Measurements from ENCODE around the gene NRXN2. TPM values are rescaled to one million over a fixed set of nuclear protein-coding genes. Genes with fewer than 3 reads are reported as not detected.

The NRXN2 gene
- total and polyA plus RNA-seq, 2 of the 13 experiments (the other 11 are each of a cell fraction or from before 2014, with no cell fraction given), result not detected

DNA sequence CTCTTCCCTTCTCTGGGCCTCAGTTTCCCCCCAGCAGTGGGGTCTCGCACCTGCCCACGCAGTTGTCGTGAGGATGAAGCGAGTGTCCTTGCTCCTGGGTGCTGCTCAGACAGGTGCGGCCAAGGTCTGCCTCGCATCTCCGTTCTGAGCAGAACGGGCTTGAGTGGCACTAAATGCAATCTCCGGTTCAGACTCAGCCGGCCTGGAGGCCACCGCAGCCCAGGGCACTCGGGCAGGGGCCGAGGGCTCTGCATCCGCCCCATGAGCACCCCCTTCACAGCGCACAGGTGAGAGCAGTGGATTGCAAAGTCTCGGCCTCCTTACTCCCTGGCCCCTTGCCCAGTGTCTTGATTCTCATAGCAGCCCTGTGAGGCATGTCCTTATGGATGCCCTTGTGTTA, 162.1 kb downstream of the NRXN2 start:
- ChIA-PET POLR2A (no interaction called here), CTCF (ENCODE audit: low intra/inter-chr PET ratio, low total read pairs) (no interaction called here)
- Histone ChIP-seq H3K9ac (ENCODE audit: insufficient read depth, low read depth, low read length) (no peak overlapping the region), H3K27ac (ENCODE audit: extremely low read length, insufficient read depth, low read length) (no peak overlapping the region), H4K20me1 (ENCODE audit: insufficient read depth, low read length) (no peaks in the 10 kb centered on the region), H3K9me3 (ENCODE audit: low read length) (no peaks in the 10 kb centered on the region), H3K36me3 (replicated peaks in 1 of 2; ENCODE audit: control insufficient read depth in 1 of 2, insufficient read depth in 2 of 2, low read length in 2 of 2) (no peaks in the 10 kb centered on the region), H3K27me3 (ENCODE audit: control insufficient read depth in 1 of 2, insufficient read depth in 2 of 2, low read length in 2 of 2) (no peaks in the 10 kb centered on the region), H2AFZ (ENCODE audit: low read length) (no peak overlapping the region), H3K4me1 (ENCODE audit: insufficient read depth, low read length) (peaks cover 45% of the 10 kb centered on the region), H3K4me3 (replicated peaks in 1 of 3; ENCODE audit: insufficient read depth in 1 of 3, low read depth in 2 of 3, low read length in 3 of 3) (no peak overlapping the region), H3K79me2 (ENCODE audit: insufficient read depth, low read length) (no peaks in the 10 kb centered on the region), H3K4me2 (ENCODE audit: low read depth, low read length) (no peak overlapping the region)
- no peak for DNase-seq (ENCODE audit: low spot score)
- no peak for FAIRE-seq
- intact Hi-C loops (cut with micrococcal nuclease; ENCODE audit: unreplicated experiment), result no loop called here
- TF ChIP-seq, protein P1, sequence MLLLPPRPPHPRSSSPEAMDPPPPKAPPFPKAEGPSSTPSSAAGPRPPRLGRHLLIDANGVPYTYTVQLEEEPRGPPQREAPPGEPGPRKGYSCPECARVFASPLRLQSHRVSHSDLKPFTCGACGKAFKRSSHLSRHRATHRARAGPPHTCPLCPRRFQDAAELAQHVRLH (CRISPR knock-in tag; IDR thresholded peaks at IDR 0.05; ENCODE audit: borderline replicate concordance, low read depth), result no peak
- TF ChIP-seq, protein P2, sequence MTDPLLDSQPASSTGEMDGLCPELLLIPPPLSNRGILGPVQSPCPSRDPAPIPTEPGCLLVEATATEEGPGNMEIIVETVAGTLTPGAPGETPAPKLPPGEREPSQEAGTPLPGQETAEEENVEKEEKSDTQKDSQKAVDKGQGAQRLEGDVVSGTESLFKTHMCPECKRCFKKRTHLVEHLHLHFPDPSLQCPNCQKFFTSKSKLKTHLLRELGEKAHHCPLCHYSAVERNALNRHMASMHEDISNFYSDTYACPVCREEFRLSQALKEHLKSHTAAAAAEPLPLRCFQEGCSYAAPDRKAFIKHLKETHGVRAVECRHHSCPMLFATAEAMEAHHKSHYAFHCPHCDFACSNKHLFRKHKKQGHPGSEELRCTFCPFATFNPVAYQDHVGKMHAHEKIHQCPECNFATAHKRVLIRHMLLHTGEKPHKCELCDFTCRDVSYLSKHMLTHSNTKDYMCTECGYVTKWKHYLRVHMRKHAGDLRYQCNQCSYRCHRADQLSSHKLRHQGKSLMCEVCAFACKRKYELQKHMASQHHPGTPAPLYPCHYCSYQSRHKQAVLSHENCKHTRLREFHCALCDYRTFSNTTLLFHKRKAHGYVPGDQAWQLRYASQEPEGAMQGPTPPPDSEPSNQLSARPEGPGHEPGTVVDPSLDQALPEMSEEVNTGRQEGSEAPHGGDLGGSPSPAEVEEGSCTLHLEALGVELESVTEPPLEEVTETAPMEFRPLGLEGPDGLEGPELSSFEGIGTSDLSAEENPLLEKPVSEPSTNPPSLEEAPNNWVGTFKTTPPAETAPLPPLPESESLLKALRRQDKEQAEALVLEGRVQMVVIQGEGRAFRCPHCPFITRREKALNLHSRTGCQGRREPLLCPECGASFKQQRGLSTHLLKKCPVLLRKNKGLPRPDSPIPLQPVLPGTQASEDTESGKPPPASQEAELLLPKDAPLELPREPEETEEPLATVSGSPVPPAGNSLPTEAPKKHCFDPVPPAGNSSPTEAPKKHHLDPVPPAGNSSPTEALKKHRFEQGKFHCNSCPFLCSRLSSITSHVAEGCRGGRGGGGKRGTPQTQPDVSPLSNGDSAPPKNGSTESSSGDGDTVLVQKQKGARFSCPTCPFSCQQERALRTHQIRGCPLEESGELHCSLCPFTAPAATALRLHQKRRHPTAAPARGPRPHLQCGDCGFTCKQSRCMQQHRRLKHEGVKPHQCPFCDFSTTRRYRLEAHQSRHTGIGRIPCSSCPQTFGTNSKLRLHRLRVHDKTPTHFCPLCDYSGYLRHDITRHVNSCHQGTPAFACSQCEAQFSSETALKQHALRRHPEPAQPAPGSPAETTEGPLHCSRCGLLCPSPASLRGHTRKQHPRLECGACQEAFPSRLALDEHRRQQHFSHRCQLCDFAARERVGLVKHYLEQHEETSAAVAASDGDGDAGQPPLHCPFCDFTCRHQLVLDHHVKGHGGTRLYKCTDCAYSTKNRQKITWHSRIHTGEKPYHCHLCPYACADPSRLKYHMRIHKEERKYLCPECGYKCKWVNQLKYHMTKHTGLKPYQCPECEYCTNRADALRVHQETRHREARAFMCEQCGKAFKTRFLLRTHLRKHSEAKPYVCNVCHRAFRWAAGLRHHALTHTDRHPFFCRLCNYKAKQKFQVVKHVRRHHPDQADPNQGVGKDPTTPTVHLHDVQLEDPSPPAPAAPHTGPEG (CRISPR knock-in tag; IDR thresholded peaks at IDR 0.05), result no peak
- TF ChIP-seq ZNF468 (CRISPR knock-in tag; IDR thresholded peaks at IDR 0.05), result no peak
- TF ChIP-seq, protein P3, sequence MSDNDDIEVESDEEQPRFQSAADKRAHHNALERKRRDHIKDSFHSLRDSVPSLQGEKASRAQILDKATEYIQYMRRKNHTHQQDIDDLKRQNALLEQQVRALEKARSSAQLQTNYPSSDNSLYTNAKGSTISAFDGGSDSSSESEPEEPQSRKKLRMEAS (IDR thresholded peaks at IDR 0.05), result no peak
- no peak for TF ChIP-seq ZSCAN30 (CRISPR knock-in tag; IDR thresholded peaks at IDR 0.05)
- TF ChIP-seq ZNF841 (CRISPR knock-in tag; IDR thresholded peaks at IDR 0.05; ENCODE audit: borderline replicate concordance), result no peak
- no peak for TF ChIP-seq ZBTB21 (CRISPR knock-in tag; IDR thresholded peaks at IDR 0.05)
- TF ChIP-seq, protein P4, sequence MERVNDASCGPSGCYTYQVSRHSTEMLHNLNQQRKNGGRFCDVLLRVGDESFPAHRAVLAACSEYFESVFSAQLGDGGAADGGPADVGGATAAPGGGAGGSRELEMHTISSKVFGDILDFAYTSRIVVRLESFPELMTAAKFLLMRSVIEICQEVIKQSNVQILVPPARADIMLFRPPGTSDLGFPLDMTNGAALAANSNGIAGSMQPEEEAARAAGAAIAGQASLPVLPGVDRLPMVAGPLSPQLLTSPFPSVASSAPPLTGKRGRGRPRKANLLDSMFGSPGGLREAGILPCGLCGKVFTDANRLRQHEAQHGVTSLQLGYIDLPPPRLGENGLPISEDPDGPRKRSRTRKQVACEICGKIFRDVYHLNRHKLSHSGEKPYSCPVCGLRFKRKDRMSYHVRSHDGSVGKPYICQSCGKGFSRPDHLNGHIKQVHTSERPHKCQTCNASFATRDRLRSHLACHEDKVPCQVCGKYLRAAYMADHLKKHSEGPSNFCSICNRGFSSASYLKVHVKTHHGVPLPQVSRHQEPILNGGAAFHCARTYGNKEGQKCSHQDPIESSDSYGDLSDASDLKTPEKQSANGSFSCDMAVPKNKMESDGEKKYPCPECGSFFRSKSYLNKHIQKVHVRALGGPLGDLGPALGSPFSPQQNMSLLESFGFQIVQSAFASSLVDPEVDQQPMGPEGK (CRISPR knock-in tag; IDR thresholded peaks at IDR 0.05), result no peak
- no peak for TF ChIP-seq ZNF232 (CRISPR knock-in tag; IDR thresholded peaks at IDR 0.05; ENCODE audit: borderline replicate concordance)
- no peak for TF ChIP-seq SMC3 (IDR thresholded peaks at IDR 0.05; ENCODE audit: low read length)
- TF ChIP-seq, protein P5, sequence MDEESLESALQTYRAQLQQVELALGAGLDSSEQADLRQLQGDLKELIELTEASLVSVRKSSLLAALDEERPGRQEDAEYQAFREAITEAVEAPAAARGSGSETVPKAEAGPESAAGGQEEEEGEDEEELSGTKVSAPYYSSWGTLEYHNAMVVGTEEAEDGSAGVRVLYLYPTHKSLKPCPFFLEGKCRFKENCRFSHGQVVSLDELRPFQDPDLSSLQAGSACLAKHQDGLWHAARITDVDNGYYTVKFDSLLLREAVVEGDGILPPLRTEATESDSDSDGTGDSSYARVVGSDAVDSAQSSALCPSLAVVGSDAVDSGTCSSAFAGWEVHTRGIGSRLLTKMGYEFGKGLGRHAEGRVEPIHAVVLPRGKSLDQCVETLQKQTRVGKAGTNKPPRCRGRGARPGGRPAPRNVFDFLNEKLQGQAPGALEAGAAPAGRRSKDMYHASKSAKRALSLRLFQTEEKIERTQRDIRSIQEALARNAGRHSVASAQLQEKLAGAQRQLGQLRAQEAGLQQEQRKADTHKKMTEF (CRISPR knock-in tag; IDR thresholded peaks at IDR 0.05), result no peak
- TF ChIP-seq CBX5 (CRISPR knock-in tag; IDR thresholded peaks at IDR 0.05; ENCODE audit: borderline replicate concordance), result no peak
- no TSS peak for BruUV-seq (replicated peaks)
- in situ Hi-C loops (cut with HindIII; ENCODE audit: extremely low pct_ligation_motif_present, low pct_unique_long_range_greater_than_20kb), result no loop called here
- 92% methylated on average over 9 of the region's 16 CpGs for WGBS (ENCODE audit: low lambda C conversion rate)
- no peak for ATAC-seq
